Heart right ventricle (tissue), 16 donors: Measurements from ENCODE around the gene BRD2. TPM values are rescaled to one million over a fixed set of nuclear protein-coding genes. Genes with fewer than 3 reads are reported as not detected.

Experiments used
- ATAC-seq, 8 donors: fragments of 200-7000 bp; cut with Tn5 transposase; one replicate each; pipeline ENCODE4 v1.9.1; 2020; ENCODE audit warnings: mild to moderate bottlenecking in 8 of 8, moderate library complexity in 8 of 8, moderate number of reproducible peaks in 1 of 8
- DNase-seq, 2 donors: peaks; one replicate each; pipeline ENCODE4 v3.0.0-alpha.2; 2020
- H3K27ac ChIP-seq, 10 donors: fragments of 200-600 bp; sonication (generic) in 2 of 10; one replicate each; pipeline versions ENCODE4 v1.5.0 to v1.8.0; 2020 to 2022; ENCODE audit warnings: mild to moderate bottlenecking in 3 of 10
- H3K27me3 ChIP-seq, 7 donors: fragments of 200-600 bp; one replicate each; pipeline ENCODE4 v1.8.0; 2021 to 2022; ENCODE audit warnings: mild to moderate bottlenecking in 2 of 7
- H3K36me3 ChIP-seq, 9 donors: fragments of 200-600 bp; sonication (generic) in 1 of 9; one replicate each; pipeline versions ENCODE4 v1.5.0 to v1.8.0; 2020 to 2022; ENCODE audit warnings: mild to moderate bottlenecking in 2 of 9
- H3K4me1 ChIP-seq, 9 donors: fragments of 200-600 bp; sonication (generic) in 1 of 9; one replicate each; pipeline versions ENCODE4 v1.5.0 to v1.8.0; 2020 to 2022; ENCODE audit warnings: mild to moderate bottlenecking in 4 of 9
- H3K4me3 ChIP-seq, 10 donors: fragments of 200-600 bp; sonication (generic) in 2 of 10; one replicate each; pipeline versions ENCODE4 v1.5.0 to v1.8.0; 2020 to 2022; ENCODE audit warnings: mild to moderate bottlenecking in 7 of 10, moderate library complexity in 2 of 10
- H3K9me3 ChIP-seq, 11 donors: fragments of 200-600 bp in 10 of 11; sonication (generic) in 2 of 11; one replicate each; pipeline versions ENCODE4 v1.5.0 to v1.8.0; 2013 to 2022; ENCODE audit warnings: mild to moderate bottlenecking in 2 of 11, control low read depth in 1 of 11, moderate library complexity in 1 of 11
- WGBS, 2 donors: extraction: QIAGEN DNeasy Blood & Tissue Kit; methylation state at CpG; one replicate each; pipeline ENCODE4 v1.1.7; 2013; ENCODE audit warnings: inconsistent platforms in 1 of 2; 5-methylcytosine and 5-hydroxymethylcytosine counted together
- intact Hi-C, 10 donors: fragments of 100-400 bp; cut with DNase I; formaldehyde crosslinking; loops; one replicate each; pipeline versions ENCODE4 v1.11.1 to v1.14.2; 2022
- polyA plus RNA-seq, 2 donors: library from polyadenylated mRNA; stranded (reverse); fragments of 200-250 nt; gene quantifications; one replicate each; pipeline ENCODE4 v1.2.3, GENCODE V29; 2013
- total RNA-seq, 10 donors: library from RNA; stranded (reverse); fragmentation: NEBNext Ultra II Directional in 3 of 10; extraction: Animal tissue kit (Norgen Biotek cat#: 25700) in 3 of 10; gene quantifications; one replicate each; pipeline versions ENCODE4 v1.2.1 to v1.2.4, GENCODE V29; 2021 to 2023
- TF ChIP-seq, protein P1 (sequence below), 9 donors: fragments of 200-600 bp; sonication (generic) in 2 of 9; IDR thresholded peaks; one replicate each; pipeline versions ENCODE4 v1.5.0 to v1.8.0; 2021 to 2022; ENCODE audit warnings: antibody characterized with exemption in 9 of 9, mild to moderate bottlenecking in 5 of 9, moderate library complexity in 1 of 9
- donor health status: Arrhythmogenic right ventricular cardiomyopathy.
- donor health status: ischemic (EF 13 %, LVEDD 7.1; RV severe dilation, severe dysfunction).
- donor health status: healthy with polysubstance abuse.
- donor health status: DM: no; HTN: yes; CAD: no.
- donor health status: DM: no; HTN: no; CAD: no.
- donor health status: ischemic (EF 25% LVEDD 6.9; RV normal size, moderate dysfunction).
- donor health status: ischemic (EF 25% LVEDD 5.7; RV mildly dilated, moderate dysfunction).
- donor health status: healthy.
- donor health status: DM: yes; HTN: yes; CAD: no.
- donor health status: Ischemic cardiomyopathy.
- donor health status: ischemic (EF 35%, LVEDD 5.7; RV mildly dilated, moderate dysfunction).
- donor health status: nonischemic (EF 11% LVEDD 7.7; RV severe dilation, severe dysfunction).
- donor health status: DM: yes; HTN: yes; CAD: no.
- donor health status: PGD.
- donor health status: ischemic (EF 29% LVEDD 5.4; RV normal size, mild dysfunction).
- donor health status: nonischemic (EF 23%, LVEDD 6.1; RV moderate dilation, normal function).

The BRD2 gene
- total and polyA plus RNA-seq, 12 donors = 49.3 to 97.0 (median 74.9) TPM

DNA sequence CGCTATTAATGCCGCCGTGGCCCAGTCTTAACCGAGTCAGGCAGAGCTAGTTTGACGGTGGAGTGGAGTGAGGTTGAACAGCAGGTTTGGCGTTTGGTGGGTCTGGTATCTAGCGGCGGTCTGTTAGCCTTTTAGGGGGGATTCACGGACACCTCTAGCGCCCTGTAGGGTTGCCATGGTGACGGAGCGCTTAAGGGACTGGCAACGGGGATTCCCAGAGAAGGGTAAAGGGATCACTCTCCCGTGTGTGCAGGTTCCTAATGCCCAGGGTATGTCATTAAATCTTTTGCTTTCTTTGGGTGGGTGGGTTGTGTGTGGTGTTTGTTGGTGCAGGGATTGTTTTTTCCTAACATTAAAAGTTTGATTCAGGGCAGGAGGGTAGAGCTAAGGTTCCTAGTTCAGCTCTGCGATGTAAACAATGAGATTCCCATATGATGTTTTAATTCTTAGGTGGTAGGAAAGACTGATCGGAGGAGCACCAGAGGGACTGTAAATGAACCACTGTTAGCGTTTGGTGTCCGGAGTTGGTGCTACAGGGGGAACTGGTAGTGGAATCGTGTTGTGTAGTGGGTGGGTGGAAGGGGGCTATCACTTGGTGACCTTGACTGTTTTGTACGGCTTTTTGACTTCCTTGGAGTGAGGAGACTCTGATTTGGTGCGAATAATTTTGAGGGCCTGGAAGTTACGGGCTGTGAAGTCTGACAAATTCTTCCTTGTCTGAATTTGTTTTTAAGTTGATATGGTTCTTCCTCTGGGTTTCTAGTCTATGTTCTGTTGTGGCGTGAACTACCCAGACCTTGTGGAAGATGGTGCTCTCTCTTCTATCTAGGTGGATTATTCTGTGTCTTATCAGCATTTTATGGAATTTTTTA is 5.0 kb downstream of the BRD2 start:
- H3K4me3 ChIP-seq = peak overlapping the region; percentile 61 to 100 (median 94)
- H3K9me3 ChIP-seq = no peaks in the 10 kb centered on the region
- DNase-seq (peak in 1 of 2 donors; percentile 47), ATAC-seq (no peak)
- TF ChIP-seq, protein P1, sequence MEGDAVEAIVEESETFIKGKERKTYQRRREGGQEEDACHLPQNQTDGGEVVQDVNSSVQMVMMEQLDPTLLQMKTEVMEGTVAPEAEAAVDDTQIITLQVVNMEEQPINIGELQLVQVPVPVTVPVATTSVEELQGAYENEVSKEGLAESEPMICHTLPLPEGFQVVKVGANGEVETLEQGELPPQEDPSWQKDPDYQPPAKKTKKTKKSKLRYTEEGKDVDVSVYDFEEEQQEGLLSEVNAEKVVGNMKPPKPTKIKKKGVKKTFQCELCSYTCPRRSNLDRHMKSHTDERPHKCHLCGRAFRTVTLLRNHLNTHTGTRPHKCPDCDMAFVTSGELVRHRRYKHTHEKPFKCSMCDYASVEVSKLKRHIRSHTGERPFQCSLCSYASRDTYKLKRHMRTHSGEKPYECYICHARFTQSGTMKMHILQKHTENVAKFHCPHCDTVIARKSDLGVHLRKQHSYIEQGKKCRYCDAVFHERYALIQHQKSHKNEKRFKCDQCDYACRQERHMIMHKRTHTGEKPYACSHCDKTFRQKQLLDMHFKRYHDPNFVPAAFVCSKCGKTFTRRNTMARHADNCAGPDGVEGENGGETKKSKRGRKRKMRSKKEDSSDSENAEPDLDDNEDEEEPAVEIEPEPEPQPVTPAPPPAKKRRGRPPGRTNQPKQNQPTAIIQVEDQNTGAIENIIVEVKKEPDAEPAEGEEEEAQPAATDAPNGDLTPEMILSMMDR (IDR thresholded peaks at IDR 0.05) = no peak
- H3K36me3 ChIP-seq = peaks cover 11 to 64% (median 42%) of the 10 kb centered on the region in 9 donors
- peak overlapping the region in 8 of 10 donors; percentile 8 to 100 (median 88) for H3K27ac ChIP-seq
- H3K27me3 ChIP-seq = no peaks in the 10 kb centered on the region
- peaks cover 5 to 47% (median 40%) of the 10 kb centered on the region in 9 donors for H3K4me1 ChIP-seq
- intact Hi-C loops = loop anchor here in 2 of 10 donors (2.0 to 5.0 kb wide), 2 partner anchors 39 to 776 kb away; no protein-coding TSS in a partner anchor
- 0% methylated on average over 23 of the region's 23 CpGs for WGBS, 2 donors

DNA sequence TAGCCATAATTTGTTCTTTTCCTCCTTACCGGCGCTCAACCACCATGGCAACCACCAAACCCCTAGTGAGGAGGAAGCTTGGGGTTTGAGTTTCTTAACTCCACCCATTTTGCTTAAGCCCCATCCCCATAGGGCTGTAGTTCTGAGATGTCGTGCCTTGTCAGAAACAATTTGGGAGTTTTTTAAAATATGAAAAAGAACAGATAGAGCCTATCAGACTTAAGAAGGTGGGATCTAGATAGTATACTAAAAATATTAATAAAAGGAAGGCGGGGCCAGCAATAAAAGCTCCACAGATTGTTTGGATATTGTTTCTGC is 5.6 kb downstream of the BRD2 start:
- Histone ChIP-seq H3K27me3 (no peaks in the 10 kb centered on the region), H3K9me3 (no peaks in the 10 kb centered on the region), H3K36me3 (peaks cover 11 to 69% (median 48%) of the 10 kb centered on the region in 9 donors), H3K27ac (peak overlapping the region in 5 of 10 donors; percentile 75 to 100 (median 91)), H3K4me3 (peak overlapping the region; percentile 61 to 100 (median 94)), H3K4me1 (peaks cover 5 to 53% (median 44%) of the 10 kb centered on the region in 9 donors)
- DNase-seq = no peak
- intact Hi-C loops = loop anchor here in 2 of 10 donors (2.0 to 5.0 kb wide), 2 partner anchors 39 to 777 kb away; no protein-coding TSS in a partner anchor
- TF ChIP-seq, protein P1 (IDR thresholded peaks at IDR 0.05) = no peak
- 1% methylated on average over 4 of the region's 4 CpGs for WGBS, 2 donors
- no peak for ATAC-seq

DNA sequence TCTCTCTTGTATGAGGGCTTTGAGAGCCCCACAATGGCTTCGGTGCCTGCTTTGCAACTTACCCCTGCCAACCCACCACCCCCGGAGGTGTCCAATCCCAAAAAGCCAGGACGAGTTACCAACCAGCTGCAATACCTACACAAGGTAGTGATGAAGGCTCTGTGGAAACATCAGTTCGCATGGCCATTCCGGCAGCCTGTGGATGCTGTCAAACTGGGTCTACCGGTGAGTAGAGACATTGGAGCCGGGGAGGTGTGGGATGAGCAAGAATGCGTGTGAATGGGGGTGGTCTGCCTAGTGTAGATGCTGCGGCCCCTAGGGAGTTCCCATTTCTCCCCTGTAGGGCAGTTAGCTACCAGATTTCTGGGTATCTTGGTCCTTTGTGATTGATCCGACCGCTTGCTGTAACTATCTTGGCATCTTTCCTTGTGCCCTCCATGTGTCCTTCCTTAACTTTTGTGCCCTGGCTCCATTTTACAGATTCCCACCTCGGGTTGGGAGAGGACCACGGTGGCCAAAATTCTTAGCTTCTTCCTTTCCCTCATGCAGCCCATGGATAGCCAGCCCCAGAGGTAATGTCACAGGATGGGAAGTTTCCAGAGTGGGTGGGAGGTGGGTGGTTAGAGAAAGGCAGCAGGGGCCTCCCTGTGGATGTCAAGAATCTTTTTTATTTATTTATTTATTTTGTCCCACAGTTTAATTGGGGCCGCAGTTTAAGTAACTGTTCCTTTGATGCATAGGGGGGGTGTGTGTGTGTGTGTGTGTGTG is 6.3 kb downstream of the BRD2 start:
- DNase-seq (no peak), ATAC-seq (no peak)
- TF ChIP-seq, protein P1 (IDR thresholded peaks at IDR 0.05) = no peak
- peaks cover 5 to 53% (median 44%) of the 10 kb centered on the region in 9 donors for H3K4me1 ChIP-seq
- no peaks in the 10 kb centered on the region for H3K27me3 ChIP-seq
- intact Hi-C loops = loop anchor here in 3 of 10 donors (2.0 to 5.0 kb wide), 3 partner anchors 37 to 777 kb away; no protein-coding TSS in a partner anchor
- 6 to 9% methylated on average over 14 of the region's 14 CpGs for WGBS, 2 donors
- H3K4me3 ChIP-seq = peak overlapping the region; percentile 61 to 100 (median 94)
- peaks cover 12 to 77% (median 54%) of the 10 kb centered on the region in 9 donors for H3K36me3 ChIP-seq
- H3K27ac ChIP-seq = peak overlapping the region in 5 of 10 donors; percentile 8 to 100 (median 84)
- no peaks in the 10 kb centered on the region for H3K9me3 ChIP-seq

DNA sequence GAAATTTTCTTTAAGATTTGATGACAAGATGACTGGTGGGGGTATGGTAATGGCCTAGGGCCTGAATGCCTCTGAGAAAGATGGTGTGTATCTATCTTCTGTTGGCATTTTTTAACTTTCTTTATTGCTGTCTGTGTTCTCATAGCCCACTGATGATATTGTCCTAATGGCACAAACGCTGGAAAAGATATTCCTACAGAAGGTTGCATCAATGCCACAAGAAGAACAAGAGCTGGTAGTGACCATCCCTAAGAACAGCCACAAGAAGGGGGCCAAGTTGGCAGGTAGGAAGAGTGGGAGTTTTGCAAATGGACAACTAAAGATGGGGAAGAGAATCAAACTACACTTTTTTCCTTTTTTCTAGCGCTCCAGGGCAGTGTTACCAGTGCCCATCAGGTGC is 7.5 kb downstream of the BRD2 start:
- DNase-seq (no peak), ATAC-seq (no peak)
- peaks cover 5 to 59% (median 44%) of the 10 kb centered on the region in 9 donors for H3K4me1 ChIP-seq
- H3K4me3 ChIP-seq = peak overlapping the region in 2 of 10 donors; percentile 89 to 98
- H3K9me3 ChIP-seq = no peaks in the 10 kb centered on the region
- WGBS, 2 donors = 49 to 53% methylated on average over 2 of the region's 2 CpGs
- TF ChIP-seq, protein P1 (IDR thresholded peaks at IDR 0.05) = no peak
- intact Hi-C loops = loop anchor here in 2 of 10 donors (2.0 to 5.0 kb wide), 2 partner anchors 39 to 41 kb away; no protein-coding TSS in a partner anchor
- H3K36me3 ChIP-seq = peaks cover 16 to 89% (median 66%) of the 10 kb centered on the region in 9 donors
- no peak overlapping the region for H3K27ac ChIP-seq
- H3K27me3 ChIP-seq = no peaks in the 10 kb centered on the region
